KOPT-K1 (cell line): ENCODE results near the gene RNU6-9.

Experiments used
- H3K27ac ChIP-seq: fragments of 200-600 bp; sonication (generic); 2 replicates; pipeline ENCODE4 v1.5.1; 2016; ENCODE audit warnings: antibody characterized with exemption, mild to moderate bottlenecking, low read depth, low read length; ENCODE audit not compliant: poor library complexity, severe bottlenecking
- H3K36me3 ChIP-seq: fragments of 200-600 bp; sonication (generic); 2 replicates; pipeline ENCODE4 v1.5.1; 2017; ENCODE audit warnings: antibody characterized with exemption, mild to moderate bottlenecking, low read length, moderate library complexity; ENCODE audit not compliant: insufficient read depth
- H3K9me3 ChIP-seq: fragments of 200-600 bp; sonication (generic); 2 replicates; pipeline ENCODE4 v1.5.1; 2017; ENCODE audit warnings: antibody characterized with exemption, low read length, mild to moderate bottlenecking; ENCODE audit not compliant: insufficient read depth, poor library complexity, severe bottlenecking

Gene RNU6-9

DNA sequence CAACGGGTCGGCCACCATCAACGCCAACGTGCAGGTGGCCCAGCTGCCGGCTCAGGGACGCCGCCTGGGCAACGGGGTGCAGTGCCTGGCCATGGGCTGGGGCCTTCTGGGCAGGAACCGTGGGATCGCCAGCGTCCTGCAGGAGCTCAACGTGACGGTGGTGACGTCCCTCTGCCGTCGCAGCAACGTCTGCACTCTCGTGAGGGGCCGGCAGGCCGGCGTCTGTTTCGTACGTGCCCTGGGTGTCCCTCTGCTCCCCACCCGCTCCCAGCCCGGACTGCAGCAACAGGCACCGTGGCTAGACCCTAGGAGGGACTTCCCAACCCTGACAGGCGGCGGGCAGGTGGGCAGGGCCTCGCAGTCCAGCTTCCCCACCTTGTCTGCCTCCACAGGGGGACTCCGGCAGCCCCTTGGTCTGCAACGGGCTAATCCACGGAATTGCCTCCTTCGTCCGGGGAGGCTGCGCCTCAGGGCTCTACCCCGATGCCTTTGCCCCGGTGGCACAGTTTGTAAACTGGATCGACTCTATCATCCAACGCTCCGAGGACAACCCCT, 37.6 kb upstream of the RNU6-9 start:
- Histone ChIP-seq H3K27ac (no peak overlapping the region), H3K9me3 (no peaks in the 10 kb centered on the region), H3K36me3 (no peaks in the 10 kb centered on the region)

DNA sequence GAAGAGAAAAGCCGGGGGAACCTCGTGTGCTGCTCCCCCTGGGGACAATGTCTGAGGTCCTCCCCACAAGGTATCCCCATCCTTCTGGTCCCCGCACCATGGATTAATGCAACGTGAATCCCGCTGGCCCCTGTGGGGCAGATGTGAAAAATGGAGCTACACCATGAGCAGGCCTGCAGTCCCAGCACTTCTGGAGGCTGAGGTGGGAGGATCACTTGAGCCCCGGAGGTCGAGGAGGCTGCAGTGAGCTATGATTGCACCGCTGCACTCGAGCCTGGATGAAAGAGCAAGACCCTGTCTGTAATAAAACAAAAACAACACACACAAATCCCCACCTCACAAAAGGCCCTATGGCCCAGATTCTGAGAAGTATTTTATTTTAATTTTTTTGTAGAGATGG, 35.0 kb upstream of the RNU6-9 start:
- H3K36me3 ChIP-seq: no peaks in the 10 kb centered on the region
- H3K27ac ChIP-seq: no peak overlapping the region
- no peaks in the 10 kb centered on the region for H3K9me3 ChIP-seq

DNA sequence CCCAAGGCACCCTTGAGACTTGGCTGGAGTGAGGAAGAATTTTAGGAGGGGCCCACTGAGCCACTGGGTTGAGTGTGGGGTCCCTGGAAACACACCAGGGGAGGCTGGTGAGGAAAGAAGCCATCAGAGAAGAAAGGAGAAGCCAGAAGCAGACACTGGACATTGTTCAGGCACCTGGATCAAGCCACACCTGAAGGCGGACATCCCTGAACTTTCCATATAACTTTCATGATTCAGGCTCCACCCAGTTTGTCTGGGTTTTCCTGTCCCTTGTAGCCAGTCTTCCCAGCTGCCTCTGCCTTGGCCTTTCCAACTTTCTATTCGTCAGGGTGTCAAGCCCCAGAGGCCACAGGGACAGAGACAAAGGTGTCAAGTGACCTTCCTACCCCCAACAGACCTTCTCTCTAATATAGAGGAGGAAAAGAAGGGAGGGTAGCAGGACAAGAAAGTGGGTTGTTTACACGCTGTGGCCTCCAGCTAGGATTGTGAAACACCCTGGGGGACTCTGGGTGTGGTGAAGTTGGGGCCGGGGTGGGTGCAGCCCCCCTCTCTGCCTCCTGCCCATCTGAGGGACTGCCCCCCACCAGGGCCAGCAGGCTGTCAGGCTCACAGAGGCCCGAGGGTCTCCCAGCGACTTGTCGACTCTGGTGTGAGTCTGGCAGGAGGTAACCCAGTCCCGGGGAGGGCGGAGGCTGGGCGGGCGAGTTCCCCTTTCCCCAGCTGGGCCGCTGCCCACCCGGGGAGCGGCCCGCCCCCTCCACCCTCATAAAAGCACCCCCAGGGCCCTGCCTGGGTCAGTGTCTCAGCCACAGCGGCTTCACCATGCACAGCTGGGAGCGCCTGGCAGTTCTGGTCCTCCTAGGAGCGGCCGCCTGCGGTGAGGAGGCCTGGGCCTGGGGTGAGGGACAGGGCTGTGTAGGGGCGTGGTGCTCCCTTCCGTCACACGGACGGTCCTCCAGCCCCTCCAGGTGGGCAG, 34.1 kb upstream of the RNU6-9 start, which contains the start of gene CFD:
Gene CFD (plus strand): TSS at position 797 of the 976 bp plus-strand sequence. CDS start 26 bp downstream, at position 823.
- H3K27ac ChIP-seq: no peak within 1 kb of the TSS
- H3K36me3 ChIP-seq: no peaks in the 10 kb centered on the region
- H3K9me3 ChIP-seq: no peaks in the 10 kb centered on the region

DNA sequence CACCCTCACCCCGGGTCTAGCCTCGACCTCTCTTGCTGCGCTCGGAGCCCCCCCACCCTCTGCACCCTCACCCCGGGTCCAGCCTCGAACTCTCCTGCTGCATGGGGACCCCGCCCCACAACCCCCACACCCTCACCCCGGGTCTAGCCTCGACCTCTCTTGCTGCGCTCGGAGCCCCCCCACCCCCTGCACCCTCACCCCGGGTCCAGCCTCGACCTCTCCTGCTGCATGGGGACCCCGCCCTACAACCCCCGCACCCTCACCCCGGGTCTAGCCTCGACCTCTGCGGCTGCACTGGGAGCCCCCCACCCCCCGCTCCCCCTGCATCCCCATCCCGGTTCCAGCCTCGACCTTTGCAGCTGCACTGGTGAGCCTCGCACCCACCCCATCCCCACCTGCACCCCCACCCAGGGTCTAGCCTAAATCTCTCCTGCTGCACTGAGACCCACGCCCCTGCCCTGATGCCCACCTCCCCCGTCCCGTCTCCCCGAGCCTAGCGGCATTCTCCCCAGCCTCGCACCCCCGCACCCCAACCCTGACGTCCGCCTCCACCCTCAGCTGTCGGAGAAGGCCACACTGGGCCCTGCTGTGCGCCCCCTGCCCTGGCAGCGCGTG, 32.0 kb upstream of the RNU6-9 start:
- Histone ChIP-seq H3K36me3 (no peaks in the 10 kb centered on the region), H3K27ac (no peak overlapping the region), H3K9me3 (no peaks in the 10 kb centered on the region)

DNA sequence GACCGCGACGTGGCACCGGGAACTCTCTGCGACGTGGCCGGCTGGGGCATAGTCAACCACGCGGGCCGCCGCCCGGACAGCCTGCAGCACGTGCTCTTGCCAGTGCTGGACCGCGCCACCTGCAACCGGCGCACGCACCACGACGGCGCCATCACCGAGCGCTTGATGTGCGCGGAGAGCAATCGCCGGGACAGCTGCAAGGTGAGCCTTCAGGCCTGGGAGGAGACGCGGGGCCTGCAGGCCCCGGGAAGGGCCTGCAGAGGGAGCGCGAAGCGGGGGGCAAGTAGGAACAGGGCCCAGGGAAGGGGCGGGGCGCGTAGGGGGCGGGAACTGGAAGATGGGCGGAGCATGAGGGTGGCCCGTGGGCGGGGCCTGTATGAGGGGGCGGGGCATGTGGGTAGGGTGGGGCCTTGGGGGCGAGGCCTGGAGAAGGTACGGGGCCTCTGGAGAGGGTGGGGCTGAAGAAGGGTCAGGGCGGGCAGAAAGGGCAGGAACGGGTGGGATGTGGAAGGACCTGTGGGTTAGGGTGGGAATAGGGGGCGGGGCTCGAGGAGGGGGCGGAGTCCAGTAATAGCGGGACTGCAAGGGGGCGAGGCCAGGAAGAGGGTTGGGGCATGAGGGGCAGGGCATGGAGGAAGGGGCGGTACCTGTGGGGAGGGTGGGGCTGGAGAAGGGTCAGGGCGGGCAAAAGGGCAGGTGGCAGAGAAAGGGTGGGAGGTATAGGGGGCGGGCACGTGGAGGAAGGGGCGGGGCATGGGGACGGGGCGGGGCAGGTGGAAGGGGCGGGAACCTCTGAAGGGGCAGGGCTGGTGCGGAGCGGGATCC, 31.3 kb upstream of the RNU6-9 start:
- H3K27ac ChIP-seq: no peak overlapping the region
- H3K36me3 ChIP-seq: no peaks in the 10 kb centered on the region
- H3K9me3 ChIP-seq: no peaks in the 10 kb centered on the region

DNA sequence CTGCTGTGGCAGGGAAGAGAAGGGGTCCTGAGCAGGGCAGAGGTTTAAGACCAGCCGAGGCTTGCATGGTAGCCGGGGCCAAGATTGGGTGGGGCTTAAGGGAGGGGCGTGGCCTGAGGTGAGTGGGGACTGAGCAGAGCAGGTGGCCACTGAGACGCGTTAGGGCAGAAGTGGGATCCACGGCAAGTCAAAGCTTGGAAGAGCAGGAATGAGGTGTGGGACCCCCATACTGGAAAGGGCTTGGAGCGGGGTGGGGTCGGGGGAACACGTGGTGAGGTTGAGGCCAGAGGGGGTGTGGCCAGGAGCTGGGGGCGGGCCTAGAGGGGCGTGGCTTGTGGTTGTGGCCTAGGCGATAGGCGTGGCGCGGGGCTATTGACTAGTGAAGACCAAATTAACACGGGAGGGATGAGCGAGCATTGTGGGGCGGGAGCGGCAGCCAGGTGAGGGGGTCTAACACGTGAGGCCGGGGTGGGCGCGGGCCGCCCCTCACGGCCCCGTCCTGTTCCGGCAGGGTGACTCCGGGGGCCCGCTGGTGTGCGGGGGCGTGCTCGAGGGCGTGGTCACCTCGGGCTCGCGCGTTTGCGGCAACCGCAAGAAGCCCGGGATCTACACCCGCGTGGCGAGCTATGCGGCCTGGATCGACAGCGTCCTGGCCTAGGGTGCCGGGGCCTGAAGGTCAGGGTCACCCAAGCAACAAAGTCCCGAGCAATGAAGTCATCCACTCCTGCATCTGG, 30.5 kb upstream of the RNU6-9 start:
- Histone ChIP-seq H3K9me3 (no peaks in the 10 kb centered on the region), H3K27ac (no peak overlapping the region), H3K36me3 (peaks cover 7% of the 10 kb centered on the region; the same call in 1 of the 2 replicates)

DNA sequence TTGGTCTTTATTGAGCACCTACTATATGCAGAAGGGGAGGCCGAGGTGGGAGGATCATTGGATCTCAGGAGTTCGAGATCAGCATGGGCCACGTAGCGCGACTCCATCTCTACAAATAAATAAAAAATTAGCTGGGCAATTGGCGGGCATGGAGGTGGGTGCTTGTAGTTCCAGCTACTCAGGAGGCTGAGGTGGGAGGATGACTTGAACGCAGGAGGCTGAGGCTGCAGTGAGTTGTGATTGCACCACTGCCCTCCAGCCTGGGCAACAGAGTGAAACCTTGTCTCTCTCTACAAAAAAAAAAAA, 30.0 kb upstream of the RNU6-9 start:
- no peak overlapping the region for H3K27ac ChIP-seq
- peaks cover 11% of the 10 kb centered on the region; the same call in 1 of the 2 replicates for H3K36me3 ChIP-seq
- H3K9me3 ChIP-seq: no peaks in the 10 kb centered on the region

DNA sequence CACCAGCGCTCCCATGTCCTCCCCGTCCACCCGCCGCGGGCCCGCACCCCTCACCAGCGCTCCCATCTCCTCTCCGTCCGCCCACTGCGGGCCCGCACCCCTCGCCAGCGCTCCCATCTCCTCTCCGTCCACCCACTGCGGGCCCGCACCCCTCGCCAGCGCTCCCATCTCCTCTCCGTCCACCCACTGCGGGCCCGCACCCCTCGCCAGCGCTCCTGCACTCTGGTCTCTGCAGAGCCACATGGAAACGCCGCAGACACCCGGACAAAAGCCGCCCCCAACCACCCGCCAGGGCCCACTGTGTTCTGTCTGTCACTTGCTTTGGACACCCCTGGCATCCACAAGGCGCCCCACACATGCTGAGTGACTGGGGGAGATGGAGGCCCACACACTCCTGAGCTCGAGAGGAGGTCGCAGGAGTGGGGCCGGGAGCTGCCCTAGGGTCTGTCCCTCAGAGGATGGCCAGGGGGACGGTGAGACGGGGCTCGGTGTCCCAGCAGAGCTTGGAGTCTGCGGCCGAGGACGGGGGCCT, 26.4 kb upstream of the RNU6-9 start:
- no peaks in the 10 kb centered on the region for H3K9me3 ChIP-seq
- peaks cover 41% of the 10 kb centered on the region; the same call in 1 of the 2 replicates for H3K36me3 ChIP-seq
- H3K27ac ChIP-seq: no peak overlapping the region

DNA sequence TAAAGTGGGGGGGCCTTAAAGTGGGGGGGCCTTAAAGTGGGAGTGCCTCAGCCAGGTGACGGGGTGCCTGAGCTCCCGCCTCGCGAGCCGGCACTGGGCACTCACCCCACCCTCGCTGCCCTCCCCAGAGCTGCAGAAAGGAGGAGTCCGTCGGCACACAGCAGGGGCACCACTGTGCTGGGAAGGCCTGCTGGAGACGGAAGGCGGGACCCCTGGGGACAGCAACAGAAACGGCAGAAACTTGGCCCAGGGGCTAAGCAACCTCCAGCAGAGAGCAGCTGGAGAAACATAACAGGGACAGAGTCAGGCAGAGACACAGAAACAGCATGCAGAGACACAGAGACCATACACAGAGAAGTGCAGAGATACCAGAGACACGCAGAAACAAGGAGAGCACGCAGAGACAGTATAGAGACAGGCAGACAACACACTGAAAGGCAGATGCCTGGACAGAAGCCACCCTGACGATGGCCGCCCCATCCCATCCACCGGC, 25.9 kb upstream of the RNU6-9 start:
- Histone ChIP-seq H3K36me3 (peaks cover 41% of the 10 kb centered on the region; the same call in 1 of the 2 replicates), H3K27ac (no peak overlapping the region), H3K9me3 (no peaks in the 10 kb centered on the region)

DNA sequence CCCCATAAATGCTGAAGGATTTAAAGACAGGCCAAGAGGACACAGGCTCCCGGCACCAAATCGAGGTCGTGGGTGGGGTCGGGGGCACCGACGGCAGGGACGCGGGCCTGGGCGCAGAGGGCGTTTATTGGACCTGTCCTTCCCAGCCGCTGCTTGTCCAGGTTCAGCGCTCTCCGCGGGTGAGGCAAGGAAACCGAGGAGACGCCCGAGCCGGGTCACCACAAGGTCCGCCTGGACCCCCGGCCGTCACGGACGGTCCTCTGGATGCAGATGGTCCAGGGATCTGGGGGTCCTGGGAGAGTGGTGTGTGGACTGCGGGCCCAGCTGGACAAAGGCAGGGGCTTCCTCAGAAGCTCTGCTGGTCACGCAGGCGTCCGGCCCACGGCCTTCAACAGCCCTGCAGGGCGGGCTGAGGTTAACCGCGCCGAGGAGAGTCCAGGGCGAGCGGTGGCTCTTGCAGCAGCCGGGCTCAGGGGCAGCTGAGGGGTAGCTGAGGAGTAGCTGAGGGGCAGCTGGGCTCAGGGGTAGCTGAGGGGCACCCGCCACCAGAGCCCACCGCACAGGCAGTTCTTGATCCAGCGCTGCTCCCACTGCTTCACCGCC, 25.3 kb upstream of the RNU6-9 start:
- Histone ChIP-seq H3K36me3 (peaks cover 41% of the 10 kb centered on the region; the same call in 1 of the 2 replicates), H3K27ac (no peak overlapping the region), H3K9me3 (no peaks in the 10 kb centered on the region)

DNA sequence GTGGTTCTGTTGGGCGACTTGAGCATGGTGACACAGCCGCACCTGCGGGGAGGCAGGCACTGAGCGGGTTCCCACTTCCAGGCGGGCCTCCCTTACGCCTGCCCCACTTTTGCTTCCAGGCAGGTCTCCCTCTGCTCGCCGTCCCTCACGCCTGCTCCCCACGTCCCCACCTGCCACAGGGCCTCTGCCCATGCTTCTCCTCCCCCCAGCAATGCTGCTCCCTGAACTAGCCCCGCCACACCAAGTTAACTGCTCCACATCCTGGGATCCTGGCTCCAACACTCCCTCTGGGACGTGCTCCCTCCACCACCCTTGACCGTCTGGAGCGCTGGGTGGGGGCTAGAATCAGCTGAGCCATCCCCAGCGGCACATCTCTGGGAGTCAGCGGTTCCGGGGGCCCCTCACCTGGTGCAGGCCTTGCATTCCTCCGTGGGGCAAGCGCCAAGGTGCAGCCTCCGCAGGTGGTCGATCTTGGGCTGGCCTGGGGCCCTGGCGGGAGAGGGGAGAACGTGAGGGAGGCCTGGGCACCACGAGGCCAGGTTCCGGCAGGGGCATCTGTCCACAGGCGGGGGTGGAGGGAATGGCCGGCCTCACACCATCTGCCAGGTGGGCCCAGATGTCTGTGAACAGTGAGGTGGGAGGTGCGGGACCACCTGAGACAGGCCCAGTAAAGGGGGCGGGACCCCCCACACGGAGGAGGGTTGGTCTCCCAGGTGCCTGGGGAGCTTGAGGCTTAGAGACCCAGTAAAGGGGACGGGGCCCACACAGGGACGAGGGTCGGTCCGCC, 24.6 kb upstream of the RNU6-9 start:
- H3K9me3 ChIP-seq: no peaks in the 10 kb centered on the region
- no peak overlapping the region for H3K27ac ChIP-seq
- H3K36me3 ChIP-seq: peaks cover 44% of the 10 kb centered on the region; the same call in 1 of the 2 replicates

DNA sequence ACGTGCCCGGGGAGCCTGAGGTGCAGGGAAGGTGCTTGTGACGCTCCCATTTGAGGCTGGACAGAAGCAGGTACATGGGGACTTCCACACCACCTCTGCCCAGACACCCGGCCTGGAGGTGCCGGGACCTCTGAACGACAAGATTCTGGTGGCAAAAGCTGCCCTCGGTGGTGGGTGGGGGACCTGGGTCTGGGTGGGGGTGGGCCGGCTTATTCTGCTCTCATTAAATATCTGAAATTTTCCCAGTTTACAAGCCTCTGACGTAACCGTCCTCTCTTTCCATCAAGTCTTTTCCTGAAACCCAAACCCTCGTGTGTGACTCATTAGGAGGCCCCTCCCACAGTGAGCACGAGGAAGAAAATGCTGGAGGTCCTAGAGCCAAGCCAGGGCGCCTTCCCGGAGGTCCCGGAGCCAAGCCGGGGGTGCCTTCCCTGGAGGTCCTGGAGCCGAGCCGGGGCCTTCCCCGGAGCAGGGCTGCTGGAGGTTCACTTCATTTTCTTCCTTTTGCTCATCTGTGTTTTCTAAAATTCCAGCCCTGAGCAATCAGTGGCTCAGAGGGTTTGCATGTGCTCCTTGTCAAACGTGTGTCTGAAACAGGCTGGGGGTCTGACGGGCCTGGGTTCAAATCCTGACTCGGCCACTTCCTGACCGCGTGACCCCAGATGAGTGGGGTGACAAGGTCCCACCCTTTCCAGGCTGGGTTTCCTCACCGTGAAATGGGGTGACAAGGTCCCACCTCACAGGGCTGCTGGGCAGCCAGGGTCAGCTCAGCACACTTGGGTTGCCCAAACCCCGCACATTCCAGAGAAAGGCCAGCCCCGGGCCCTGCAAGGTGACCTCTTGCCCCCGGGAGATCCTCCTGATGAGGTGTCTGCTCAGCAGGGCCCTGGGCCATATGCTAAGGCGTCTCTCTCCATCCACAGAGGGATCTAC, 23.8 kb upstream of the RNU6-9 start:
- Histone ChIP-seq H3K36me3 (peaks cover 53% of the 10 kb centered on the region; the same call in 1 of the 2 replicates), H3K27ac (no peak overlapping the region)

More for the DNA sequence above, 23.8 kb upstream of the RNU6-9 start:
- no peaks in the 10 kb centered on the region for H3K9me3 ChIP-seq
